ENCODE measurements around the gene RABL3.
"Not testable (repeated sequence)": the region's sequence is repeated elsewhere in the genome, so short reads cannot be mapped to it uniquely, and the experiment has no call there.

Gene RABL3

DNA sequence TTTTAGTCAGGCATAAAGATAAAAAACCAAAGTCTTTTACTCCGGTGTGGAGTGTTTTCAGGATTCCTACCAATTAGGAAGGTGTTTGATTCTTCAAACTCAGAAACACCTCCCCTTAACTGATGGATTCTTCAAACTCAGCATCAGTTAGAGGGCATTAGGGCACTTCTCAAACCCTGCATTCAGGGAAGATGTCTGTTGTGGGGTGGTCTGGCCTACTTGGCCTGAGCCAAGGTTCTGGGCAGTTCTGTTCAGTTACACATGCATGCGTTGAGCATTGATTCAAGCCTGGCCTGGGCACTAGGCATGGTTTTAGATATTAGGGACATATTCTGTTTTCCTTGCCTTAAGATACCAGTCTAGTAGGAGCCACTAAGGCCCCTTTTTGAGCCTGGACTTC, 61.3 kb downstream of the RABL3 start:
- FAIRE-seq (no peak), DNase-seq (ENCODE audit: insufficient read length, low spot score) (no peak)
- TF ChIP-seq POLR2A (IDR thresholded peaks at IDR 0.05; ENCODE audit: low read depth, low read length) (no peak), TAF1 (IDR thresholded peaks at IDR 0.05; ENCODE audit: low read depth, low read length) (no peak), POU2F2 (IDR thresholded peaks at IDR 0.05; ENCODE audit: low read depth, low read length) (no peak), PAX5 (IDR thresholded peaks at IDR 0.05; ENCODE audit: insufficient read depth, low read length, severe bottlenecking) (no peak), POLR2AphosphoS5 (IDR thresholded peaks at IDR 0.05; ENCODE audit: low read depth, low read length) (no peak), SPI1 (IDR thresholded peaks at IDR 0.05; ENCODE audit: low read depth, low read length) (no peak)

DNA sequence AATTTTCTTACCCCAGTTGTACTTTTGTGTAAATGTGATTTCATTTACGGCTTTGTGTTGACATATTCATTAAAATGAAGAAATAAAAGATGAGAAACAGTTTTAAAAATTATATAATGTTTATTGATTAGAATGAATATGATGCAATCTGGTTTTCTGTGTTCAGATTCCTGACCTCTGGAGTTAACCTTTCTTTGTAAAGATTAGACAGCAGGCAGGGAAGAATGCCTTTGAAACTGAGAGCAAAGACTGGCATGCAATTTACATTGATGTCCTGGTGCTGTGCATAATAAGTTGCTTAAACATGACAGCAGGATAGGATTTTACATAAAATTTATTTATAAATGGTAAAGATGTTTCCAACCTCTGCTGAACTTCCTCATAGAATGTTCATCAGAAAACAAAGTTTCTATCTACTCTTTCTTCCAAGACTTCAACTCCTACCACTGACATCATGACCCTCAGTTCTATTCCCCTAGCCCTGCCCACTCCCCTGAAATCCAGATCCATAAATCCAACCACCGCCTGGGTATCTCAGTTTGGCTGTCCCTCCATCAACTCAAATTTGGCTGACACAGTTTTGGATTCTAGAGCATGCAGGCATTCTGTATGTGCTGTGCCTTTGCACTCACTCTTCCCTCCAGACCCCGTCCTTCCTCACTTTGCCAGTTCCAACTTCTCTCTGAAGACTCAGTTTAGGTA, 62.0 kb downstream of the RABL3 start:
- no peak for FAIRE-seq
- DNase-seq (ENCODE audit: insufficient read length, low spot score), result no peak
- TF ChIP-seq TAF1 (IDR thresholded peaks at IDR 0.05; ENCODE audit: low read depth, low read length), result no peak
- TF ChIP-seq SPI1 (IDR thresholded peaks at IDR 0.05; ENCODE audit: low read depth, low read length), result no peak
- TF ChIP-seq POLR2A (IDR thresholded peaks at IDR 0.05; ENCODE audit: low read depth, low read length), result no peak
- TF ChIP-seq POU2F2 (IDR thresholded peaks at IDR 0.05; ENCODE audit: low read depth, low read length), result no peak
- no peak for TF ChIP-seq PAX5 (IDR thresholded peaks at IDR 0.05; ENCODE audit: insufficient read depth, low read length, severe bottlenecking)
- TF ChIP-seq POLR2AphosphoS5 (IDR thresholded peaks at IDR 0.05; ENCODE audit: low read depth, low read length), result no peak

DNA sequence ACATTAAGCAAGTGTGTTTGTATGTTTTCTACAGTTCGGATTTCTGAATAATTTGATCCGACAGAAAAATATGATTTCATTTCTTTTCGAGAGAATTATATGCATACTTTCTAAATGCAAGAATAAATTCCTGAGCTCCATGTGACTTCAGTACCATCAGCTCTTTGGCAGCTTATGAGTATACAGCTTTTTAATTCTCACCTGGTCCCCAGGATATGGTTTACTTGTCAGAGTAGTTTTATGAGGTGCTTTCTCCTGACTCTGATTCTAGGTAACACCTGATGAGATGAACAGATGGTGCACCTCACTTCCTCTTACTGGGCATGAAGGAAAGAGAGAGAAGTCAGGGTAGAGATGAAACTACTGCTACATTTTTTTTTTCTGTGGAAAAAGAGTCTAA, 63.3 kb downstream of the RABL3 start:
- DNase-seq (ENCODE audit: insufficient read length, low spot score) (no peak), FAIRE-seq (no peak)
- TF ChIP-seq POU2F2 (IDR thresholded peaks at IDR 0.05; ENCODE audit: low read depth, low read length) (no peak), SPI1 (IDR thresholded peaks at IDR 0.05; ENCODE audit: low read depth, low read length) (peak; percentile 64)

DNA sequence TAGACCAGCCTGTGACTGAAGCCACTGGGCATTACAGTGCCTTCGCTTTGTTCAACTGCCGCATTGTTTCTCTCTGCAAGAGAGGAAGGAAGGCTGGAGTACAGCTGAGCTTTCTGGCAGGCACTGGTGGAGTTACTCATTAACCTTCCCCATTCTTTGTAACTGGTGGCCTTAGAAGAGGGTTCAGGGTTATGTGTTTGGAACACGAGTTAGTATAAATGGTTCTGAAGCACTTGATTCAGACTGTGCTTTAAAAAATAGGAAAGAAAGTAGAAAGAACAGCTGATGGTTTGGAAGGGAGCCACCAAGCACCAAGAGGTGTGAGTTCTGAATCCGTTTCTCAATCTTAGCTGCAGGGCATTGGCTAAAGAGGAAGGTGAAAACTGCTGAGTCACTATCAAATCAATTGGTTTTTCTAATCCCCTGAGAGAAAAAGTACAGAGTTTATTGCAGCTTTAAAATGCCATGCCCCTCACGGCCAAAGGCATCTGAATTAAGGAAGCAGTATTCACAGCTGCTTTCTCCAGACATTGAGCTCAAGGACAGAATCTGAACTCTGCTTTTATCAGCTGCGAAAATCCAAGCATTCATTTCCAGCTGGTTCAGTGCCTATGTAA, 63.9 kb downstream of the RABL3 start:
- TF ChIP-seq SPI1 (IDR thresholded peaks at IDR 0.05; ENCODE audit: low read depth, low read length) (no peak), POU2F2 (IDR thresholded peaks at IDR 0.05; ENCODE audit: low read depth, low read length) (no peak), TAF1 (IDR thresholded peaks at IDR 0.05; ENCODE audit: low read depth, low read length) (no peak), POLR2A (IDR thresholded peaks at IDR 0.05; ENCODE audit: low read depth, low read length) (no peak), PAX5 (IDR thresholded peaks at IDR 0.05; ENCODE audit: insufficient read depth, low read length, severe bottlenecking) (no peak), POLR2AphosphoS5 (IDR thresholded peaks at IDR 0.05; ENCODE audit: low read depth, low read length) (no peak)
- no peak for DNase-seq (ENCODE audit: insufficient read length, low spot score)
- no peak for FAIRE-seq

GRCh38 chr3:120677193-120677592, 65.1 kb downstream of the RABL3 start:
- not testable (repeated sequence) for FAIRE-seq

DNA sequence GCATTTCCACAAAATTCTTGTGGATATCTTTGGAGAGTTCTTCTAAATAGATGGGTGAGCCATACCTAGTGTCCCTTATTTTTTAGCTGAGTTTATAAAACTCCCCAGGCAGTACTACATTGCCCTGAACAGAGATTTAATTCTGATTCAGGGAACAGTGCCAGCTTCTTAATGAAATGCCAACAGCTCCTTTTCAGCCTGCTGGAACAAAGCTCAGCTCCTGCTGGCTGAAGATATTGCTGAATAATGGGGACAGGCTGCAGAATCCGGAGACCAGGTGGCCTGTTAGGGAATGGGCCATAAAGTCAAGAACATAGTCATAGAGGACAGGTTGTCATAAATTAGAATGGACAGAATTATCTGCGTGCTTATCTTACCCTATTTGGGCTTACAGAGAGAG, 69.2 kb downstream of the RABL3 start:
- no peak for FAIRE-seq
- TF ChIP-seq POU2F2 (IDR thresholded peaks at IDR 0.05; ENCODE audit: low read depth, low read length) (no peak), POLR2AphosphoS5 (IDR thresholded peaks at IDR 0.05; ENCODE audit: low read depth, low read length) (no peak), POLR2A (IDR thresholded peaks at IDR 0.05; ENCODE audit: low read depth, low read length) (no peak), SPI1 (IDR thresholded peaks at IDR 0.05; ENCODE audit: low read depth, low read length) (no peak), PAX5 (IDR thresholded peaks at IDR 0.05; ENCODE audit: insufficient read depth, low read length, severe bottlenecking) (no peak), TAF1 (IDR thresholded peaks at IDR 0.05; ENCODE audit: low read depth, low read length) (no peak)
- DNase-seq (ENCODE audit: insufficient read length, low spot score), result no peak

More at GRCh38 chr3:120677193-120677592, 65.1 kb downstream of the RABL3 start:
- DNase-seq (ENCODE audit: insufficient read length, low spot score), result not testable (repeated sequence)

DNA sequence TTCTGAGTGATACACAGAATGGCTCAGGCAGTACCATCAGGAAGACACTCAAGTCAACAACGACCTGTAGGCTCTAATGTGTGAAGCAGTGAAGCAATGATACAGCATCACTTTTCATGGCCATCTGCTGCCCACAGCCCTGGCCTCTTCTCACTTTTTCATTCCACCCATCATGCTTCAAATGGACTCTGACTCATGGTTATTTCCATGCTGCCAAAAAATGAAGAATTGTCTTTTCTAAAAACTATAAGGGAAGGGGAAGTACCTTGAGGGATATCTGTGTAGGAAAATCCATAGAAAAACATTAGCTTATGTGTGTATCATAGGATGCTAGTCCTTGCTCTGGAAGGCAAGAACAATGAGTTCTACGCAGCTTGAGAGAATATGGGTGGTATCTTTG, 71.7 kb downstream of the RABL3 start:
- TF ChIP-seq PAX5 (IDR thresholded peaks at IDR 0.05; ENCODE audit: insufficient read depth, low read length, severe bottlenecking) (no peak), POLR2A (IDR thresholded peaks at IDR 0.05; ENCODE audit: low read depth, low read length) (no peak), POU2F2 (IDR thresholded peaks at IDR 0.05; ENCODE audit: low read depth, low read length) (no peak), SPI1 (IDR thresholded peaks at IDR 0.05; ENCODE audit: low read depth, low read length) (no peak), POLR2AphosphoS5 (IDR thresholded peaks at IDR 0.05; ENCODE audit: low read depth, low read length) (no peak), TAF1 (IDR thresholded peaks at IDR 0.05; ENCODE audit: low read depth, low read length) (no peak)
- FAIRE-seq (no peak), DNase-seq (ENCODE audit: insufficient read length, low spot score) (no peak)

DNA sequence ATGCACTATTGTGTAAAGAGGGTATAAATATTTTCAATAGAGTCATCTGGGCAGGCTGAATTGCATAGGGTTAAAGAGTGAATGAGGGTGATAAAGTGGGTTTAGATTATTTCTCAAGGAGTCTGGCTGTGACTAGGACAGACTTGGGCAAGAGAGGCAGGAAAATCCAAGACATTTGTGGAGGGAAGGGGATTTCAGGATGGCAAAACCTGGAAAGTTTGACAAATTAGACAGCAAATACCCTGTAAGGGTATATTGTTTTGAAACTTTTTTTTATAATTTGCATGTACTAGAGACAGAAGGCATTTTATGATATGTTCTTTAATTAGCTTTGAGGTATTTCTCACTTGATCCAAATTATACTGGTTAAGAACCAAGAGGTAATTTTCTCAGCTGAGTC, 77.4 kb downstream of the RABL3 start:
- no peak for DNase-seq (ENCODE audit: insufficient read length, low spot score)

GRCh38 chr3:120661945-120662344, 80.4 kb downstream of the RABL3 start:
- TF ChIP-seq PAX5 (IDR thresholded peaks at IDR 0.05; ENCODE audit: insufficient read depth, low read length, severe bottlenecking), result no peak
- TF ChIP-seq POU2F2 (IDR thresholded peaks at IDR 0.05; ENCODE audit: low read depth, low read length), result no peak
- no peak for TF ChIP-seq TAF1 (IDR thresholded peaks at IDR 0.05; ENCODE audit: low read depth, low read length)
- TF ChIP-seq POLR2A (IDR thresholded peaks at IDR 0.05; ENCODE audit: low read depth, low read length), result no peak
- no peak for TF ChIP-seq SPI1 (IDR thresholded peaks at IDR 0.05; ENCODE audit: low read depth, low read length)
- no peak for TF ChIP-seq POLR2AphosphoS5 (IDR thresholded peaks at IDR 0.05; ENCODE audit: low read depth, low read length)
- FAIRE-seq (no peak), DNase-seq (ENCODE audit: insufficient read length, low spot score) (no peak)

More for the DNA sequence above, 77.4 kb downstream of the RABL3 start:
- TF ChIP-seq POLR2AphosphoS5 (IDR thresholded peaks at IDR 0.05; ENCODE audit: low read depth, low read length) (no peak), PAX5 (IDR thresholded peaks at IDR 0.05; ENCODE audit: insufficient read depth, low read length, severe bottlenecking) (no peak), POLR2A (IDR thresholded peaks at IDR 0.05; ENCODE audit: low read depth, low read length) (no peak), TAF1 (IDR thresholded peaks at IDR 0.05; ENCODE audit: low read depth, low read length) (no peak), SPI1 (IDR thresholded peaks at IDR 0.05; ENCODE audit: low read depth, low read length) (no peak), POU2F2 (IDR thresholded peaks at IDR 0.05; ENCODE audit: low read depth, low read length) (no peak)
- FAIRE-seq, result no peak
